B cell (primary cell): ENCODE results near the gene CDS2. TPM values are rescaled to one million over a fixed set of nuclear protein-coding genes. Genes with fewer than 3 reads are reported as not detected.

Experiments
- ATAC-seq: fragments of 200-7000 bp; cut with Tn5 transposase; one replicate; pipeline ENCODE4 v1.10.0; 2021; ENCODE audit warnings: low read depth, mild to moderate bottlenecking, moderate number of reproducible peaks, moderate library complexity
- CTCF ChIA-PET: fragments of 350-600 bp; sonication (Branson Sonifier 250); formaldehyde crosslinking; loops from one replicate; lab custom pipeline; 2021; ENCODE audit warnings: antibody characterized with exemption, inconsistent platforms; lab: Charles Lee
- POLR2A ChIA-PET: fragments of 350-600 bp; sonication (Branson Sonifier 250); formaldehyde crosslinking; loops from one replicate; lab custom pipeline; 2021; ENCODE audit warnings: antibody characterized with exemption; lab: Charles Lee
- DNase-seq: peaks from one replicate; pipeline ENCODE4 v3.0.0; 2013
- H2AFZ ChIP-seq: 2 replicates; pipeline ENCODE4 v1.6.1; 2012; ENCODE audit warnings: mild to moderate bottlenecking, low read depth, low read length; ENCODE audit not compliant: insufficient read depth, poor library complexity, severe bottlenecking
- H3K27ac ChIP-seq, 2 donors: 1 replicate in 1 of 2; 2 replicates in 1 of 2; pipeline ENCODE4 v1.5.1; 2012 to 2013; ENCODE audit warnings: low read length in 2 of 2, mild to moderate bottlenecking in 2 of 2, moderate library complexity in 1 of 2
- H3K27me3 ChIP-seq, 4 experiments: fragments of 200-600 bp in 1 of 4; sonication (generic) in 1 of 4; replicated peaks in 1 of 4; 1 replicate in 2 of 4; 2 replicates in 2 of 4; pipeline versions ENCODE4 v1.6.1 to v1.7.0; 2013 to 2016; ENCODE audit warnings: low read length in 3 of 4, mild to moderate bottlenecking in 2 of 4, mixed read lengths in 1 of 4, moderate library complexity in 1 of 4; ENCODE audit not compliant: insufficient read depth in 4 of 4, control insufficient read depth in 3 of 4; ENCODE audit errors: control extremely low read depth in 1 of 4
- H3K36me3 ChIP-seq, 2 experiments: replicated peaks in 1 of 2; 1 replicate in 1 of 2; 2 replicates in 1 of 2; pipeline versions ENCODE4 v1.6.1 to v1.7.1; 2013; ENCODE audit warnings: low read length in 1 of 2; ENCODE audit not compliant: insufficient read depth in 2 of 2, control insufficient read depth in 1 of 2; ENCODE audit errors: control extremely low read depth in 1 of 2, extremely low read depth in 1 of 2
- H3K4me1 ChIP-seq, 2 donors: fragments of 200-600 bp in 1 of 2; sonication (generic) in 1 of 2; 1 replicate in 1 of 2; 2 replicates in 1 of 2; pipeline versions ENCODE4 v1.5.1 to v1.6.1; 2013 to 2017; ENCODE audit warnings: low read length in 2 of 2; ENCODE audit not compliant: control insufficient read depth in 2 of 2, insufficient read depth in 2 of 2
- H3K4me2 ChIP-seq: replicated peaks from 2 replicates; pipeline ENCODE3; 2012; ENCODE audit warnings: mild to moderate bottlenecking, low read depth, low read length; ENCODE audit not compliant: poor library complexity, severe bottlenecking
- H3K4me3 ChIP-seq, 5 experiments: fragments of 200-600 bp in 1 of 5; sonication (generic) in 1 of 5; 1 replicate in 3 of 5; 2 replicates in 2 of 5; pipeline versions ENCODE4 v1.5.1 to v1.7.0; 2011 to 2016; ENCODE audit warnings: low read length in 4 of 5, mild to moderate bottlenecking in 4 of 5, low read depth in 2 of 5, control low read depth in 1 of 5, moderate library complexity in 1 of 5; ENCODE audit not compliant: insufficient read depth in 1 of 5; ENCODE audit errors: control extremely low read depth in 1 of 5, extremely low read depth in 1 of 5
- H3K79me2 ChIP-seq: fragments of 200-600 bp; sonication (generic); one replicate; pipeline ENCODE4 v1.6.0; 2016; ENCODE audit warnings: low read length; ENCODE audit not compliant: control insufficient read depth, insufficient read depth
- H3K9ac ChIP-seq: fragments of 200-600 bp; sonication (generic); 2 replicates; pipeline ENCODE4 v1.6.1; 2017; ENCODE audit warnings: mild to moderate bottlenecking, low read length, moderate library complexity
- H3K9me3 ChIP-seq, 3 donors: one replicate each; pipeline versions ENCODE4 v1.6.1 to v1.7.1; 2013; ENCODE audit warnings: low read length in 2 of 3; ENCODE audit not compliant: control insufficient read depth in 2 of 3, insufficient read depth in 1 of 3; ENCODE audit errors: control extremely low read depth in 1 of 3
- H4K20me1 ChIP-seq: 2 replicates; pipeline ENCODE4 v1.6.0; 2012; ENCODE audit warnings: mild to moderate bottlenecking, low read length; ENCODE audit not compliant: insufficient read depth, control insufficient read depth, poor library complexity, severe bottlenecking
- H3K27ac Mint-ChIP-seq: one replicate; pipeline ENCODE4 v1.8.0; 2021; ENCODE audit warnings: mixed read lengths
- H3K27me3 Mint-ChIP-seq: one replicate; pipeline ENCODE4 v1.8.0; 2021; ENCODE audit warnings: mixed read lengths
- H3K4me1 Mint-ChIP-seq: one replicate; pipeline ENCODE4 v1.8.0; 2021; ENCODE audit warnings: mixed read lengths
- H3K4me3 Mint-ChIP-seq: one replicate; pipeline ENCODE4 v1.8.0; 2021; ENCODE audit warnings: mixed read lengths
- H3K9me3 Mint-ChIP-seq: one replicate; pipeline ENCODE4 v1.8.0; 2022; ENCODE audit warnings: mixed read lengths; ENCODE audit not compliant: insufficient read depth
- EZH2 ChIP-seq: IDR thresholded peaks from 2 replicates; pipeline ENCODE4 v1.6.1; 2012; ENCODE audit warnings: borderline replicate concordance, low read depth, mild to moderate bottlenecking, moderate library complexity, low read length; ENCODE audit not compliant: insufficient read depth, poor library complexity, severe bottlenecking
- WGBS: methylation state at CpG from one replicate; pipeline ENCODE4 v1.1.5; 2013; ENCODE audit warnings: missing lambda C conversion rate; ENCODE audit not compliant: insufficient coverage; 5-methylcytosine and 5-hydroxymethylcytosine counted together
- intact Hi-C: fragments of 100-400 bp; cut with micrococcal nuclease; formaldehyde crosslinking; loops from one replicate; pipeline ENCODE4 v1.10.0; 2022
- polyA plus RNA-seq: library from polyadenylated mRNA; depleted of rRNA; stranded (reverse); fragments of >200 nt; gene quantifications from 2 replicates; pipeline ENCODE4 v1.2.3, GENCODE V29; 2012
- total RNA-seq, 2 donors: library from RNA; stranded (reverse); fragments of 120-200 nt in 1 of 2; gene quantifications; 1 replicate in 1 of 2; 2 replicates in 1 of 2; pipeline versions ENCODE4 v1.2.3 to v1.2.4, GENCODE V29; 2013 to 2022
- TF ChIP-seq, protein P1 (sequence below): fragments of 200-600 bp; IDR thresholded peaks from one replicate; pipeline ENCODE4 v1.8.0; 2022; ENCODE audit warnings: antibody characterized with exemption, mild to moderate bottlenecking

The CDS2 gene
- total and polyA plus RNA-seq, 2 donors (not counting 1 experiment from before 2014, with no cell fraction given), result 17.3 to 48.6 TPM

- Mint-ChIP-seq H3K9me3 (no peaks in the 10 kb centered on the region), H3K4me1 (peaks cover 47% of the 10 kb centered on the region), H3K27me3 (no peaks in the 10 kb centered on the region), H3K27ac (no peak overlapping the region), H3K4me3 (no peak overlapping the region)
- H3K27me3 ChIP-seq, result no peaks in the 10 kb centered on the region
- peaks cover 0 to 10% of the 10 kb centered on the region in 2 experiments for H3K36me3 ChIP-seq
- H3K79me2 ChIP-seq, result peaks cover 100% of the 10 kb centered on the region
- H3K9ac ChIP-seq, result no peak overlapping the region
- H3K4me2 ChIP-seq, result no peak overlapping the region
- peaks cover 100% of the 10 kb centered on the region for H4K20me1 ChIP-seq
- H3K27ac ChIP-seq, result no peak overlapping the region
- POLR2A ChIA-PET, result no interaction called here
- 94% methylated on average over 13 of the region's 13 CpGs for WGBS
- CTCF ChIA-PET, result no interaction called here
- no peaks in the 10 kb centered on the region for H3K9me3 ChIP-seq
- H3K4me3 ChIP-seq, result no peak overlapping the region
- intact Hi-C loops, result no loop called here
- no peak for ATAC-seq
- H2AFZ ChIP-seq, result no peak overlapping the region
- H3K4me1 ChIP-seq, result peaks cover 13 to 23% of the 10 kb centered on the region in 2 donors
- TF ChIP-seq, protein P1, sequence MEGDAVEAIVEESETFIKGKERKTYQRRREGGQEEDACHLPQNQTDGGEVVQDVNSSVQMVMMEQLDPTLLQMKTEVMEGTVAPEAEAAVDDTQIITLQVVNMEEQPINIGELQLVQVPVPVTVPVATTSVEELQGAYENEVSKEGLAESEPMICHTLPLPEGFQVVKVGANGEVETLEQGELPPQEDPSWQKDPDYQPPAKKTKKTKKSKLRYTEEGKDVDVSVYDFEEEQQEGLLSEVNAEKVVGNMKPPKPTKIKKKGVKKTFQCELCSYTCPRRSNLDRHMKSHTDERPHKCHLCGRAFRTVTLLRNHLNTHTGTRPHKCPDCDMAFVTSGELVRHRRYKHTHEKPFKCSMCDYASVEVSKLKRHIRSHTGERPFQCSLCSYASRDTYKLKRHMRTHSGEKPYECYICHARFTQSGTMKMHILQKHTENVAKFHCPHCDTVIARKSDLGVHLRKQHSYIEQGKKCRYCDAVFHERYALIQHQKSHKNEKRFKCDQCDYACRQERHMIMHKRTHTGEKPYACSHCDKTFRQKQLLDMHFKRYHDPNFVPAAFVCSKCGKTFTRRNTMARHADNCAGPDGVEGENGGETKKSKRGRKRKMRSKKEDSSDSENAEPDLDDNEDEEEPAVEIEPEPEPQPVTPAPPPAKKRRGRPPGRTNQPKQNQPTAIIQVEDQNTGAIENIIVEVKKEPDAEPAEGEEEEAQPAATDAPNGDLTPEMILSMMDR, result no peak
- no peak for TF ChIP-seq EZH2
- DNase-seq, result no peak
Measured at GRCh38 chr20:5150226-5151076, 23.6 kb downstream of the CDS2 start.

DNA sequence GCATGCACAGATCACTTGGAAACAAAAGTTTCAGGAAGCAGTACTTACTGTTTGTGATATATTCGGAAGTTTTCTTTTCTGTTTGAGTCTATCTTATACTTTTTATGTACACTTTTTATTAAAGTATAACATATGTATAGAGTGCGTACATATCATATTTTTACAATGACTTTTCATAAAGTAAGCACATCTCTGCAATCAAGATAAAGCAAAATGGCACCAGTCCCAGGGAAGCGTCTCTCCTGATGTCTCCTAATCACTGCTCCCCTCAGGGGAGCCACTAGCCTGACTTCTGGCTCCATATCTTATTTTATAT is 26.3 kb downstream of the CDS2 start:
- no peaks in the 10 kb centered on the region for H3K9me3 Mint-ChIP-seq
- TF ChIP-seq, protein P1, result no peak
- no peak for TF ChIP-seq EZH2
- H3K27ac Mint-ChIP-seq, result no peak overlapping the region
- no CpG with 5 or more reads among the region's 3 CpGs for WGBS
- no peaks in the 10 kb centered on the region for H3K27me3 Mint-ChIP-seq
- no peak overlapping the region for H3K4me3 ChIP-seq
- no peak overlapping the region for H3K4me2 ChIP-seq
- peaks cover 0 to 10% of the 10 kb centered on the region in 2 donors for H3K4me1 ChIP-seq
- no peak for ATAC-seq
- POLR2A ChIA-PET, result no interaction called here
- no peak overlapping the region for H3K9ac ChIP-seq
- no peaks in the 10 kb centered on the region for H3K27me3 ChIP-seq
- H2AFZ ChIP-seq, result no peak overlapping the region
- peaks cover 100% of the 10 kb centered on the region for H3K79me2 ChIP-seq
- H4K20me1 ChIP-seq, result peaks cover 97% of the 10 kb centered on the region
- no peak overlapping the region for H3K27ac ChIP-seq
- no peaks in the 10 kb centered on the region for H3K9me3 ChIP-seq
- peaks cover 46% of the 10 kb centered on the region for H3K4me1 Mint-ChIP-seq
- intact Hi-C loops, result no loop called here
- DNase-seq, result no peak
- CTCF ChIA-PET, result no interaction called here
- H3K36me3 ChIP-seq, result peaks cover 0 to 10% of the 10 kb centered on the region in 2 experiments
- H3K4me3 Mint-ChIP-seq, result no peak overlapping the region
